ENCODE measurements around the gene PAX8.

DNA sequence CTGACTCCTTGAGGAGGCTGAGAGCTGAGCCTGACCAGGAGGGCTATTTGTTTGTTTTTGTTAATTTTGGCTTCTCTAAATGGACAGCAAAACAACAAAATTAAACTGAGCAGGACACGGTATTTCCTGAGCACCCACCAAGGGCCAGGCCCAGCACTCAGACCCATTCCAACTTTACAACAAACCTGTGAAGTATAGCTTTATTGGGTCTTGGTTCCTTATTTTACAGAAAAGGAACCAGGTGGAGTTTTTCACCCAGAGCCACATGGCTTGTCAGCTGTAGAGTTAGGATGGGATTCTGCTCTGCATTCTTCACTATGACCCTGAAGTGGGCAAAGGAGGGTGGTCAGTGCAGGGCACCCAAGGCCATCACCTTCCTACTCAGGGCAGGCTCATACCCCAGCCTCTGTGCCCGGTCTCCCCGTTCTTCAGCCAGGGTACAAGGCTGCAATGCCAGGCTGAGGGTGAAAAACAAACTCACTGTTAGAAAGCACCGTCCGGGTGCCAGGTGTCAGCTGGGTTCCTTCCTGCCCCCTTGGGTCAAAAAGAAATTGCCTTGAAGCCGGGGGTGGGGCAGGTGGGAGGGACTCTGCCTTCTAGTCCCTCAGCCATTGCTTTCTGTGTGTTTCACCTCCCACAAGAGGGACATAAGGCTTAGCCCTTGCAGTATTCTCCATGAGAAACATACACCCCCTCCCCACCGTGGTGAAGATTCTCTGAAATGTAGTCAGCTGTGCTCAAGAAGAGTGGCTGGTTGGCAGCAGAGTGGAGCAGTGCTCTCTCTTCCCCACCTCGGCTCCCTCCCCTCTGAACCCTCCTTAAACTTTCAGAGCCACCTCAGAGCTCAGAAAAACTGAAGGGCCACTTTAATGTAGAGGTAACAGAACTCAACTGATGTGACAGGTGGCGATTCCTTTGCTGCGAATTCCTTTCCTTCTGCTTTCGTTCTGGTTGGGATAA, 102.7 kb downstream of the PAX8 start:
- TF ChIP-seq, protein P1, sequence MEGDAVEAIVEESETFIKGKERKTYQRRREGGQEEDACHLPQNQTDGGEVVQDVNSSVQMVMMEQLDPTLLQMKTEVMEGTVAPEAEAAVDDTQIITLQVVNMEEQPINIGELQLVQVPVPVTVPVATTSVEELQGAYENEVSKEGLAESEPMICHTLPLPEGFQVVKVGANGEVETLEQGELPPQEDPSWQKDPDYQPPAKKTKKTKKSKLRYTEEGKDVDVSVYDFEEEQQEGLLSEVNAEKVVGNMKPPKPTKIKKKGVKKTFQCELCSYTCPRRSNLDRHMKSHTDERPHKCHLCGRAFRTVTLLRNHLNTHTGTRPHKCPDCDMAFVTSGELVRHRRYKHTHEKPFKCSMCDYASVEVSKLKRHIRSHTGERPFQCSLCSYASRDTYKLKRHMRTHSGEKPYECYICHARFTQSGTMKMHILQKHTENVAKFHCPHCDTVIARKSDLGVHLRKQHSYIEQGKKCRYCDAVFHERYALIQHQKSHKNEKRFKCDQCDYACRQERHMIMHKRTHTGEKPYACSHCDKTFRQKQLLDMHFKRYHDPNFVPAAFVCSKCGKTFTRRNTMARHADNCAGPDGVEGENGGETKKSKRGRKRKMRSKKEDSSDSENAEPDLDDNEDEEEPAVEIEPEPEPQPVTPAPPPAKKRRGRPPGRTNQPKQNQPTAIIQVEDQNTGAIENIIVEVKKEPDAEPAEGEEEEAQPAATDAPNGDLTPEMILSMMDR (IDR thresholded peaks at IDR 0.05; ENCODE audit: poor library complexity): no peak
- no peak for TF ChIP-seq EZH2 (IDR thresholded peaks at IDR 0.05; ENCODE audit: borderline replicate concordance)

Data from hepatocyte (in vitro differentiated cells).